IMR-90 (cell line): Measurements from ENCODE around the gene PHLDB1. TPM values are rescaled to one million over a fixed set of nuclear protein-coding genes. Genes with fewer than 3 reads are reported as not detected.

Experiments used
- ATAC-seq: fragments of 200-7000 bp; cut with Tn5 transposase; 2 replicates; pipeline ENCODE4 v1.9.1; 2020; ENCODE audit warnings: low read depth, mild to moderate bottlenecking, moderate library complexity
- BruUV-seq: library from RNA; stranded (reverse); fragments of 400-500 nt; replicated peaks from 2 replicates; lab custom pipeline; 2021; lab: Mats Ljungman, UMichigan
- CTCF ChIA-PET: fragments of 300-600 bp; formaldehyde crosslinking; extraction: SDS; loops from one replicate; lab custom pipeline; 2021; ENCODE audit warnings: antibody characterized with exemption; lab: Yijun Ruan, JAX
- POLR2A ChIA-PET: fragments of 300-600 bp; sonication (Branson Sonifier 250); formaldehyde crosslinking; loops from one replicate; lab custom pipeline; 2022; ENCODE audit warnings: antibody characterized with exemption; ENCODE audit not compliant: unreplicated experiment; lab: Charles Lee
- DNase-seq: peaks from one replicate; pipeline ENCODE4 v3.0.0; 2013
- H2AFZ ChIP-seq: replicated peaks from 2 replicates; pipeline ENCODE3; 2013; ENCODE audit warnings: low read length, mild to moderate bottlenecking; ENCODE audit not compliant: poor library complexity
- H2AK5ac ChIP-seq: 2 replicates; pipeline ENCODE4 v1.6.1; 2013; ENCODE audit warnings: low read depth, low read length, inconsistent platforms
- H2AK9ac ChIP-seq: replicated peaks from 2 replicates; pipeline ENCODE3; 2013; ENCODE audit warnings: mild to moderate bottlenecking, low read depth, low read length, moderate library complexity; ENCODE audit not compliant: poor library complexity
- H2BK120ac ChIP-seq: 2 replicates; pipeline ENCODE4 v1.6.1; 2013; ENCODE audit warnings: low read depth, low read length, inconsistent platforms
- H2BK15ac ChIP-seq: 3 replicates; pipeline ENCODE4 v1.6.1; 2013; ENCODE audit warnings: low read depth, low read length, inconsistent platforms
- H2BK20ac ChIP-seq: 2 replicates; pipeline ENCODE4 v1.6.1; 2013; ENCODE audit warnings: low read depth, mild to moderate bottlenecking, inconsistent platforms, low read length, moderate library complexity
- H2BK5ac ChIP-seq: 2 replicates; pipeline ENCODE4 v1.6.1; 2013; ENCODE audit warnings: mild to moderate bottlenecking, low read depth, low read length, inconsistent platforms; ENCODE audit not compliant: poor library complexity, severe bottlenecking
- H3K14ac ChIP-seq: replicated peaks from 2 replicates; pipeline ENCODE4 v1.6.1; 2013; ENCODE audit warnings: low read depth, low read length, inconsistent platforms
- H3K18ac ChIP-seq: 2 replicates; pipeline ENCODE4 v1.6.1; 2013; ENCODE audit warnings: low read depth, low read length, control low read depth
- H3K23ac ChIP-seq: 2 replicates; pipeline ENCODE4 v1.6.1; 2013; ENCODE audit warnings: low read depth, low read length, inconsistent platforms
- H3K27ac ChIP-seq: 2 replicates; pipeline ENCODE4 v1.5.1; 2013; ENCODE audit warnings: mild to moderate bottlenecking, control low read depth, low read length; ENCODE audit not compliant: insufficient read depth
- H3K27me3 ChIP-seq: 2 replicates; pipeline ENCODE4 v1.6.1; 2013; ENCODE audit warnings: low read length; ENCODE audit not compliant: control insufficient read depth, insufficient read depth
- H3K36me3 ChIP-seq: 2 replicates; pipeline ENCODE4 v1.6.1; 2013; ENCODE audit warnings: low read length, mixed read lengths; ENCODE audit not compliant: control insufficient read depth, insufficient read depth
- H3K4ac ChIP-seq: 2 replicates; pipeline ENCODE4 v1.6.1; 2013; ENCODE audit warnings: low read depth, low read length, inconsistent platforms
- H3K4me1 ChIP-seq: 2 replicates; pipeline ENCODE4 v1.6.1; 2013; ENCODE audit warnings: low read length, mixed read lengths; ENCODE audit not compliant: control insufficient read depth, insufficient read depth
- H3K4me2 ChIP-seq: 2 replicates; pipeline ENCODE4 v1.6.1; 2013; ENCODE audit warnings: low read depth, mild to moderate bottlenecking, control low read depth, low read length, moderate library complexity
- H3K4me3 ChIP-seq: 2 replicates; pipeline ENCODE4 v1.5.1; 2013; ENCODE audit warnings: low read depth, mild to moderate bottlenecking, control low read depth, low read length, moderate library complexity; ENCODE audit not compliant: insufficient read depth
- H3K56ac ChIP-seq: 2 replicates; pipeline ENCODE4 v1.6.1; 2013; ENCODE audit warnings: low read length, inconsistent platforms; ENCODE audit not compliant: insufficient read depth; ENCODE audit errors: extremely low read depth
- H3K79me1 ChIP-seq, 2 experiments: 2 replicates each; pipeline ENCODE4 v1.6.1; 2013; ENCODE audit warnings: low read length in 2 of 2, inconsistent platforms in 1 of 2, low read depth in 1 of 2
- H3K9ac ChIP-seq: 2 replicates; pipeline ENCODE4 v1.6.1; 2013; ENCODE audit warnings: low read depth, low read length, control low read depth
- H3K9me1 ChIP-seq: 2 replicates; pipeline ENCODE4 v1.6.1; 2013; ENCODE audit warnings: low read length, inconsistent platforms; ENCODE audit not compliant: insufficient read depth
- H3K9me3 ChIP-seq: 2 replicates; pipeline ENCODE4 v1.6.1; 2013; ENCODE audit warnings: low read length; ENCODE audit not compliant: control insufficient read depth, insufficient read depth
- H4K20me1 ChIP-seq: 2 replicates; pipeline ENCODE4 v1.6.1; 2013; ENCODE audit warnings: low read length, inconsistent platforms; ENCODE audit not compliant: insufficient read depth
- H4K5ac ChIP-seq: 2 replicates; pipeline ENCODE4 v1.6.1; 2013; ENCODE audit warnings: mild to moderate bottlenecking, low read depth, low read length, control low read depth
- H4K8ac ChIP-seq, 2 experiments: 2 replicates each; pipeline ENCODE4 v1.6.1; 2013; ENCODE audit warnings: low read depth in 2 of 2, low read length in 2 of 2, control low read depth in 1 of 2, inconsistent platforms in 1 of 2
- H4K91ac ChIP-seq: 2 replicates; pipeline ENCODE4 v1.6.1; 2013; ENCODE audit warnings: low read depth, low read length, inconsistent platforms; ENCODE audit not compliant: insufficient read depth
- POLR2A ChIP-seq: IDR thresholded peaks from 2 replicates; pipeline ENCODE4 v1.6.1; 2012; ENCODE audit warnings: mild to moderate bottlenecking, low read depth, low read length
- WGBS, 2 experiments: methylation state at CpG; one replicate each; pipeline versions ENCODE4 v1.1.5 to v1.1.7; 2013; ENCODE audit warnings: missing lambda C conversion rate in 2 of 2; ENCODE audit not compliant: insufficient read length in 1 of 2; ENCODE audit errors: extremely low coverage in 2 of 2; 5-methylcytosine and 5-hydroxymethylcytosine counted together
- dilution Hi-C: fragments of 300-500 bp; cut with HindIII; formaldehyde crosslinking; loops from one replicate; pipeline ENCODE4 v1.14.3; 2018; ENCODE audit warnings: low sequenced_read_pairs; ENCODE audit not compliant: unreplicated experiment
- in situ Hi-C: fragments of 300-500 bp; cut with MboI; formaldehyde crosslinking; loops from 3 replicates; pipeline ENCODE4 v1.14.3; 2019; ENCODE audit warnings: low sequenced_read_pairs, inconsistent platforms, mixed read lengths
- intact Hi-C: fragments of 100-400 bp; cut with micrococcal nuclease; formaldehyde crosslinking; loops from 2 replicates; pipeline ENCODE4 v1.10.0; 2022
- polyA plus RNA-seq, 3 experiments: library from polyadenylated mRNA; depleted of rRNA; stranded (reverse); fragments of >200 nt; gene quantifications; 2 replicates each; pipeline ENCODE4 v1.2.3, GENCODE V29; 2012; ENCODE audit warnings: low replicate concordance in 1 of 3
- total RNA-seq: library from RNA; depleted of rRNA; stranded (reverse); fragments of >200 nt; gene quantifications from 2 replicates; pipeline ENCODE4 v1.2.3, GENCODE V29; 2012
- TF ChIP-seq, protein P1 (sequence below): fragments of 150-350 bp; IDR thresholded peaks from 2 replicates; pipeline ENCODE4 v1.6.1; 2017; ENCODE audit warnings: mild to moderate bottlenecking, antibody characterized with exemption, low read length, low read depth

The PHLDB1 gene
- total and polyA plus RNA-seq, 2 of the 4 experiments (the other 2 are of a cell fraction) = 40.0 to 90.4 TPM

DNA sequence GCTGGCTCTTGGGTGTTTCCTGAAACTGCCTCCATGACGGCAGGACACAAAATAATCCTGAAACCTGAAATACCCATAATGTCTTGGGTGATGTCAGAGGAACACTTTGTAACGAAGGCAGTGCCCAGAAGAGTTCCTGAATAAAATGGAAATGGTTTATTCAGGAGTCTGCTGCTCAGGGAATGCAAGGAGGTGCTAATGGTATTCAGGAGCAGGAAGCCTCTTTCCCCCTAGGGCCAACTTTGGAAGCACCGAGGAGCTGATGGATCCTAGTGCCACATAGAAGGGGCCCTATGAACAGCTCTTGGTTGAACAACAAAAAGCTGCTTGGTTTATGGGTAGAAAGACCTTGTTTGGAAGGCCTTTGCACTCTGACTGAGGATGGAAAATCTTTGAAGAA lies 56.5 kb downstream of the PHLDB1 start:
- CTCF ChIA-PET = interaction anchor here (0.9 kb wide), 1 partner anchor 10 kb away, joined by 3 read pairs; no protein-coding TSS in a partner anchor
- no CpG with 5 or more reads among the region's 3 CpGs for WGBS, 2 experiments
- dilution Hi-C loops = no loop called here

More for the DNA sequence above, 56.5 kb downstream of the PHLDB1 start:
- H2BK120ac ChIP-seq = no peak overlapping the region
- no peak overlapping the region for H4K8ac ChIP-seq
- H3K36me3 ChIP-seq = no peaks in the 10 kb centered on the region
- H3K56ac ChIP-seq = no peak overlapping the region
- H2AFZ ChIP-seq = no peak overlapping the region
- no peak overlapping the region for H4K91ac ChIP-seq
- no peaks in the 10 kb centered on the region for H3K4me1 ChIP-seq
- no peak overlapping the region for H3K4me2 ChIP-seq
- H2BK5ac ChIP-seq = no peak overlapping the region
- H3K27me3 ChIP-seq = no peaks in the 10 kb centered on the region
- H2AK5ac ChIP-seq = no peak overlapping the region
- no peak overlapping the region for H3K18ac ChIP-seq
- H2BK15ac ChIP-seq = no peak overlapping the region
- H2BK20ac ChIP-seq = no peak overlapping the region
- H3K14ac ChIP-seq = no peak overlapping the region
- no peaks in the 10 kb centered on the region for H3K9me3 ChIP-seq
- intact Hi-C loops = no loop called here
- POLR2A ChIA-PET = no interaction called here
- no peak overlapping the region for H4K5ac ChIP-seq
- H3K79me1 ChIP-seq = no peaks in the 10 kb centered on the region; a peak in 1 of 4 replicates
- ATAC-seq (no peak), DNase-seq (no peak)
- H2AK9ac ChIP-seq = no peak overlapping the region
- BruUV-seq = no TSS peak
- H3K9ac ChIP-seq = no peak overlapping the region
- peaks cover 19% of the 10 kb centered on the region for H4K20me1 ChIP-seq
- H3K4me3 ChIP-seq = no peak overlapping the region
- H3K23ac ChIP-seq = no peak overlapping the region
- in situ Hi-C loops = no loop called here
- TF ChIP-seq POLR2A = 0 out of 2 replicates have a peak, but pooled peaks have one; percentile 1
- TF ChIP-seq, protein P1, sequence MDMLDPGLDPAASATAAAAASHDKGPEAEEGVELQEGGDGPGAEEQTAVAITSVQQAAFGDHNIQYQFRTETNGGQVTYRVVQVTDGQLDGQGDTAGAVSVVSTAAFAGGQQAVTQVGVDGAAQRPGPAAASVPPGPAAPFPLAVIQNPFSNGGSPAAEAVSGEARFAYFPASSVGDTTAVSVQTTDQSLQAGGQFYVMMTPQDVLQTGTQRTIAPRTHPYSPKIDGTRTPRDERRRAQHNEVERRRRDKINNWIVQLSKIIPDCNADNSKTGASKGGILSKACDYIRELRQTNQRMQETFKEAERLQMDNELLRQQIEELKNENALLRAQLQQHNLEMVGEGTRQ = no peak
- no peak overlapping the region for H3K27ac ChIP-seq
- peaks cover 9% of the 10 kb centered on the region; the same call in 1 of the 2 replicates for H3K9me1 ChIP-seq
- H3K4ac ChIP-seq = no peak overlapping the region
